Measurements from ENCODE around the gene RNU6-8.

The RNU6-8 gene

DNA sequence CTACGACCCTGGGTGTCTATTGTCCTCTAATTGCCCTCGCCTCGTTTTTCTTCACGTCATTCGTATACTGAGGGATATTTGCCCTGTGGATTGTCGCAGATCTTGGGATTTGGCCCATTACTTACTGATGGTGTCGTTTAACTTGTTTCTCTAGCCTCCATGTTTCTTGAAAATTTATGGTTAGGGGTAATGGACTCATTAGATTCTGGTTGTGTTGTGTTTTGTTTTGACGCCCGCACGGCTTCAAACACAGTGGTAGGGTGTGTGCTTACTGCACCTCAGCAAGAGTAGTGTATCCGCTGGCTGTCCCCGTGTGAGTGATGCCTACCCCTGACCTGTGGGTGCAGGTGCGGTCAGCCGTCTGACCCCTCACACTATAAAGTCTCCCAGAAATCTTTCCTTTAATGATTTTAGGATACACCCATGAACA, 874 bp upstream of the RNU6-8 start:
- no peak for ATAC-seq
- peak; percentile 23 for DNase-seq

DNA sequence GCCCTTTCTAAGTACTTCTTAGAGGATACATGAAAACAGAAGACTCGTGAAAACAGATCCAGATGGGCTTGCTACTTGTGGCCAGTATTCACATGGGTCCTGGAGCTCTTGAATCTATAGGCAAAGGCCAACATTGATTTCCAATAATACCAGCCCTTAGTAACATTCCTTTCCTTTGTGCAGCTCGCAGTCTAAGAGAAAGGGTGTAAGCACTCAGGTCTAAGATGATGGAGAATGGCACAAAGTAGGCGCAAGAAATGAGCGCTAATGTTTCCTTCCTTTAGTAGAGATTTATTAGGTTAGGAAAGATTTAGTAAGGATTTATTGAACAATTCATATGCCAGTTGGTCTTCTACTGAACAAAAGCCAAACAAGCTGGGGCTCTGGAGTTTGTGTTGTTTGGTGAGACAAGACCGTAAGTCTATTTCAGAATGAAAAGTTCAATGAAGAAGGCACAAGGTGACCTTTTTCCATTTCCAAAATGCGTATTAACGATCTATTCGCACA, 525 bp downstream of the RNU6-8 start:
- ATAC-seq, result no peak
- DNase-seq, result no peak

GRCh38 chr14:32201816-32202490, 1.1 kb downstream of the RNU6-8 start, which contains the start of gene RNU6-7:
RNU6-7 (plus strand) TSS chr14:32202045.
- DNase-seq, result peak; percentile 37

GRCh38 chr14:32201193-32201815, 1.8 kb downstream of the RNU6-8 start:
- peak; percentile 54 for ATAC-seq
- peak; percentile 86 for DNase-seq

More at GRCh38 chr14:32201816-32202490, 1.1 kb downstream of the RNU6-8 start, which contains the start of gene RNU6-7:
- no peak for ATAC-seq

DNA sequence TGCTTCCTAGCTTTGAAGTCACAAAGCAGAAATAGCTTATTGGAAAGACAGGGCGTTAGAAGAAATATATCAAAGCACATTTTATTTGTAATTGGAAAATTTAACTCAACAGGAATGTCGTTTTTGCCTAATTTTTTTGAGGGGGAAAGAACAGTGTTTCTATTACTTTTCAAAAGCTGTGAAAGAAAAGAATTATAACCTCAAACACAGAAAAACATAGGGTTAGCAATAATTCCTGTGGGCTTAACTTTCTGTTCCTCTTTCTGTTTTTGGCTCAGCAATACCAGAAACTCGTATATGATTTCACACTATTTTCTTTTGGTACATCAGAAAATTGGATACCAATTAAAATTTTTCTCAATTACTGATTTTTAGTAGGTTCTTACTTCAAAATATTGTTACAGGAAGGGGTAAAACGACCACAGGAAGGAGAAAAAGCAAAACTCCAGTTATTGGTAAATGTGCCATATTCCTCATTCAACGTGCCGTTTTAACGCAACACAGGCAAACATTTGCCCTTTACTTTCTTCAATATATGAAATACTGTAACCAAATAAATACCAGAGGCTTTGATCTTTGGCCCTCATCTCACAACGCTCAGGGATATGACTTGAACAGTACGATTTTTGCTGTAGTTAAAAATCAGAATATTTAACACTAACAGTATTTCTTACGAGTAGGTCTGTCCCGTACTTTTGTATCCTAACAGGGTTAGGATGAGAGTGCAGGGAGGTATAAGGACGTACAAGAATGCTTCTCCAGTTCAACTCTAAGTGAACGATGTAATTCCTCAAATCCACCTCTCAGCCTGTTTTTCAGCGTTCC, 2.5 kb downstream of the RNU6-8 start:
- ATAC-seq (no peak), DNase-seq (no peak)

- DNase-seq (no peak), ATAC-seq (no peak)
Observed at GRCh38 chr14:32197919-32198318, 5.2 kb downstream of the RNU6-8 start.

DNA sequence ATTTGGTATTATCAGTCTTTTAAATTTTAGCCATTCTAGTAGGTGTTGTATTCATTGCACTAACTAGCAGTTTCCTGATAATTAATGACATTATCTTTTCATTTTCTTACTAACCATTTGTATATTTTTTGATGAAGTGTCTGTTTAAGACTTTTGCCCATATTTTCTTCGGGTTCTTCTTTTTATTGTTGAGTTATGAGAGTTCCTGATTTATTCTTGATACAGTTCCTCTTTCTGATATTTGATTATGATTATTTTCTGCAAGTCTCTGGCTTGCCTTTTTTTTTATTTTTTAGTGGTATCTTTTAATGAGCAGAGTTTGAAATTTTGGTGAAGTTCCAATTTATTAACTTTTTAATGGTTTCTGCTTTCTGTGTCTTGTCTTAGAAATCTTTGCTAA, 7.4 kb downstream of the RNU6-8 start:
- no peak for DNase-seq
- no peak for ATAC-seq

GRCh38 chr14:32193532-32193931, 9.5 kb downstream of the RNU6-8 start:
- DNase-seq, result no peak
- peak; percentile 43 for ATAC-seq

DNA sequence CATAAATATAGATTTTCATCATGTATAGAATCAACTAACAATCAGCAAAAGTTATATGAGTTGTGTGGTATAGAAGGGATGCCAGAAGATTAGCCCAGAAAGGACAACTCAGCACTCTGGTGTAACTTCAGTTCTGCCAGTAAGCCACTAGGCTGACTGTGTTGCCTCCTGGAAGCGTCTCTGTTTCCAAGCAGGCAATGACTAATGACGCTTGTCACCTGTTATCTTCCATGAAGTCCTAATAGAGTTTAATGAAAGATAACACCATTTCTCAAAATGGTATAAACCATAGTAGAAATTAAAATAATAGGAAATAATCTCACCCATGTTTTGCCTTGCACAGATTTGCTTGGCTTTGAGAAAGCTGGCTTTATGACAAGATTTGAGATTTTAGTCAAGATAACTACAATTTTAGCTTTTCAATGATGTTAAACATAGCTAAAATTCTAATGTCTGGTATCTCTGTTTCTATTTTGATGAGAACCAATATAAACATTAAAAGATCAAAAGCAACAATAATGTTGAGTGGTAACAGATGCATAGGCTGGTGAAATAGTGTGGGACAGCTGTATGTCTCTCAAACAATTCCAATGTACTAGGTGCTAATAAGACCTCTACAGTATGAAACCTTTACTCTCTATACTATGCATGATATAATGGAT, 10.2 kb downstream of the RNU6-8 start:
- DNase-seq (no peak), ATAC-seq (no peak)

DNA sequence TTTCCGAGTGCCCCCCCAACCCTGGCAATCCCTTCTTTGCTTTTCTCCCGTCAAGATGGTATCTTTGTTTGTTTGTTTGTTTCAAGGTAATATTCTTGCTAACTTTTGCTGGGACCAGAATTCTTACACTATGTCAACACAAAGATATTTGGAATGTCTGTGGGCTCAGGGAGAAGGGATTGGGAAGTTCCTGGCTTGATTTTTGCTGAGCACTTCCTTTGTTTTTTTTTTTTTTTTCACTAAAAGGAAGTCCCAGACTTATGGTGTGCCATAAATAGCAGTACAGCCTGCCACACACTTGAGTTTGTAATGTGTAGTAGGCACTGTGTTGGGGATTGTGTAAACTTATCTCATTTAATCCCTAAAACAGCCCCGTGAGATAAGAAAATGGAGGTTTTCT, 12.4 kb downstream of the RNU6-8 start:
- DNase-seq (no peak), ATAC-seq (no peak)

- no peak for DNase-seq
- ATAC-seq, result no peak
Observed at GRCh38 chr14:32189811-32190210, 13.3 kb downstream of the RNU6-8 start.

DNA sequence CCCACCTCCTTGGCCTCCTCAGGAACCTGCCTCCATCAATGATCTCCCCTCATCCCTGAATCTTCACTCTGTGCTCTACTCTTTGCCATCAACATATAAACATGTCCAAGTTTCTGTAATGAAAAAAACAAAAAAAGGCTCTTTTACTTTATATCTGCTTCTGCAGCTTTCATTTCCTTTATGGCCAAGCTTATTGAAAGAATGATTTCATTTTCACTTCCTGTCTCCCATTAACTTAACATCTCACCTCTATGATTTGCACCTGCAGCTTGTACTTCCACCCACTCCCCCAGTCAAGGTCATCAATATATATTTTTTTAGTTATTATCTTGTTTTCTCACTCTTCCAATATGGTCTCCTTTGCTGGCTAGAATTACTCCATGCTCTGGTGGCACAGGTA, 16.8 kb downstream of the RNU6-8 start:
- no peak for DNase-seq
- ATAC-seq, result no peak

DNA sequence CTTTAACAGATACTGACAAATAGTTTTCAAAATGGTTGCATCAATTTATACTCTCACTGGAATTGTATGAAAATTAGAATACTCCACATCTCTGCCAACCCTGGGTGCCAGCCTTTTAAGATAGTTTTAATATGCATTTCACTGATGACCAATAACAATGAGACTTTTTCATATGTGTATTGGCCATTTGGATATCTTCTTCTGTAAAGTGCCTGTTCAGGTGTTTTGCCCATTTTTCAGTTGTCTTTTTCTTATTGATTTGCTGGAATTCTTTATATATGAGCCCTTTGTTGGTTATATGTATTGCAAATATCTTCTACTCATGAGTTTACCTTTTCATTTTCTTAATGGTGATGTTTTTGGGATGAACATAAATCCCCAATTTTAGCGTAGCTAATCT, 18.0 kb downstream of the RNU6-8 start:
- DNase-seq, result no peak
- no peak for ATAC-seq

DNA sequence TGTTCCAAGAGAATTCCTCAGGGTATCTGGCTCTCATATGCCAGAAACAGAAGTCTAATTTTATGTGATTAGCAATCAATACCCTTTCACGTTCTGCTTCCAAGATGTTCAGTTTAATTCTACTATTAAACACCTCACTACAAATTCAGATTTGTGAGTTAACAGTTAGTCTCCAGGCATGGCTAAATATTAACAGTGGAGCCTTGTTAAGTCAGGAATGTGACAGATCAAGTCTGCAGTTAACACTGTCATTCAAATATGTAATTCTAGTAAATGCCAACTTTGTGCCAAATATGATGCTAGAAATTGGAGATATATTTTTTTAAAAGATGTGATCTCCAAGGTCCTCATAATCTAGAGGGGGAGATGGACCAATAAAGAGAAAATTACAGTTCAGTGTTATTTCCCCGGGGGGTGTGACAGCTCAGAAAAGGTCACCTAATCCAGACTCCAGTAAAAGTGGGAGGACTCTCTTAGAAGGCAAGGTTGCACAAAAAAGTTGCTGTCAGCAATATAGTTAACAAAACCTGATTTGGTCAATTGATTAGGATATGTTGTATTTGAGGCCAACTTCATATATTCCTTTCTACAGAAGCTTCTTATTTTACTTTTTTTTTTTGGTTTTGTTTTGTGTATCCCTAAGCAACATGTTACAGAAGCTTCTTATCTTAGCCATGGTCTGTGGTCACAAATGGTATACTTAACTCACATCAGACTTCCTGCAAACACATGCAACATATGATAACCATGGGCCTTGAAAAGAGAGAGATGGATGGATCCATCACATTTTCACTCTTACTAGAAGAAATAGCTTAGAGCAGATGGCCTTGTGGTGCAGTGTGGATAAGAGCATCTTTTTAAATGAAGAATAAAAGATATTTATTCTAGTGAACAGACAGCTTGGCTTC, 19.7 kb downstream of the RNU6-8 start:
- ATAC-seq, result no peak
- no peak for DNase-seq

DNA sequence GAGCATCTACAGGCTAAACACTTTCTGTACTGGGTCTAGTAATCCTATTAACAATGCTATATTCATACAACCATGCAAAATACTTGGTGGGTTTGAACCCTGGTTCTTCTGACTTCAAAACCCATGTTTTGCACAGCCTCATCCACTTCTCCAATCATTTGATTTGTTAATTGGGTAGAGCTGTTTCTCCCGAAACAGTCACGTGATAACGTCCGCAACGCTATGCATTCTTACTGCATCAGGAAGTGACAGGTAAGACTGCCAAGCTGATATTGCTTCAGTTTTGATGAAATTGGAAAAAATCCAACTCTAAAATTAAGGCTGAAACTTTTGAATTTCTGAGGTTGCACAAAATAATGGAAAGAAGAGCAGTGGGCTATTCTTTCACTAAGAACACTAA, 31.6 kb downstream of the RNU6-8 start:
- DNase-seq (no peak), ATAC-seq (no peak)

DNA sequence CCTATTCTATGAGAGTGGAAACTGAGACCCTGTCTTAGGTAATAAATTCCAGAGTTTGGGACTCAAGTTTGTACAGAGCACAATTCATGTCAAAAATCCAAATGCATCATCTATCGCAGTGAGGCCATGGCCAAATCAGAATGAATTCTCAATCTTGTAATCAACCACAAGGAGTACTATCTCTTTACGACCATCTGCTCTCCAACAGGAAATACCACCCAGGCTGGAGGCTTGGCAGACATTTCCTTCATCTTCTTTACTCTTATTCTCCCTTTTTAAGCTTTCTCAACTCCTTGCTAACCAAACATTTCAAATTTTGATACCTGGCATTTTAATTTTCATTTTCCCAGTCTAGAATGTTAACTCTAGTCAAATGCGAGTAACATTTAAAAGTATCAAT, 33.9 kb downstream of the RNU6-8 start:
- DNase-seq (no peak), ATAC-seq (no peak)

GRCh38 chr14:32167907-32168306, 35.2 kb downstream of the RNU6-8 start:
- no peak for DNase-seq
- ATAC-seq, result no peak

GRCh38 chr14:32166924-32167323, 36.1 kb downstream of the RNU6-8 start:
- DNase-seq, result no peak
- no peak for ATAC-seq

DNA sequence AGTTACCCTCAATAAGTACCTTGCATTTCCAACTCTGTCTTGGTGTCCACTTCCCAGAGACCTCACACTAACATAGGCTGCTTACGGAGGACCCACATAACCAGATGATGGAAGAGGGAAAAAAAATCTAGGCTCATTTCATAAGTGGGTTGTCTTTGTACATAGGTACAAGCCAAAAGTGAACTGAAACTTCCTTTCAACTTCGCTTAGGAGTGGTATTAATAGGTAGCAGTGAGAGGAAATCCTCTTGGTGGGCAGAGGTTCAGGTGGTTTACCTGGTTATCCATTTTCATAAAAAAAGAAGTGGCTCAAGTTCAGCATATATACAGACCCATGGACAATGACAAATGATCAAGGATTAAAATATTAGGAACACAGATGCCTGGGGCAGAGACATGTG, 37.0 kb downstream of the RNU6-8 start:
- ATAC-seq, result no peak
- DNase-seq, result no peak
